ENCODE data around the gene DUSP6. TPM values are rescaled to one million over a fixed set of nuclear protein-coding genes. Genes with fewer than 3 reads are reported as not detected.

DUSP6 gene
- total RNA-seq, 1 donor from 2014 or later: 95.5 TPM

DNA sequence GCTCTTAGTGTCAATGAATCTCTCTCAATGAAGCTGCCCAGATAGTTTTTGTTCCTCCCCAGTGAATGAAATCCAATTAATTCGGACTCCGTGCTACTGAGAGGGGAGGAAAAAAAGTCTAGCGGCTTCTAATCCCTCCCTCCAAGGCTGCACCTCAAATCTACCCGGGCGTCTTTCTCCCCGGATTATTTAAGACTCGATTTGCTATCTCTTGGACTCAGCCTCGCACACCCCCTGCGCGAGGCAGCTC lies 134 bp downstream of the DUSP6 start:
- intact Hi-C loops (cut with micrococcal nuclease): loop anchor here (1.0 to 5.0 kb wide), 14 partner anchors 38 to 510 kb away; partner anchors contain the start of gene ATP2B1
- no peaks in the 10 kb centered on the region for H3K9me3 Mint-ChIP-seq
- peaks cover 48% of the 10 kb centered on the region for H3K4me1 Mint-ChIP-seq
- peaks cover 41% of the 10 kb centered on the region for H3K36me3 Mint-ChIP-seq (ENCODE audit: low read depth)
- no peaks in the 10 kb centered on the region for H3K27me3 Mint-ChIP-seq
- DNase-seq: no peak
- peak overlapping the region; percentile 98 for H3K4me3 Mint-ChIP-seq
- peak overlapping the region; percentile 93 for H3K27ac Mint-ChIP-seq

DNA sequence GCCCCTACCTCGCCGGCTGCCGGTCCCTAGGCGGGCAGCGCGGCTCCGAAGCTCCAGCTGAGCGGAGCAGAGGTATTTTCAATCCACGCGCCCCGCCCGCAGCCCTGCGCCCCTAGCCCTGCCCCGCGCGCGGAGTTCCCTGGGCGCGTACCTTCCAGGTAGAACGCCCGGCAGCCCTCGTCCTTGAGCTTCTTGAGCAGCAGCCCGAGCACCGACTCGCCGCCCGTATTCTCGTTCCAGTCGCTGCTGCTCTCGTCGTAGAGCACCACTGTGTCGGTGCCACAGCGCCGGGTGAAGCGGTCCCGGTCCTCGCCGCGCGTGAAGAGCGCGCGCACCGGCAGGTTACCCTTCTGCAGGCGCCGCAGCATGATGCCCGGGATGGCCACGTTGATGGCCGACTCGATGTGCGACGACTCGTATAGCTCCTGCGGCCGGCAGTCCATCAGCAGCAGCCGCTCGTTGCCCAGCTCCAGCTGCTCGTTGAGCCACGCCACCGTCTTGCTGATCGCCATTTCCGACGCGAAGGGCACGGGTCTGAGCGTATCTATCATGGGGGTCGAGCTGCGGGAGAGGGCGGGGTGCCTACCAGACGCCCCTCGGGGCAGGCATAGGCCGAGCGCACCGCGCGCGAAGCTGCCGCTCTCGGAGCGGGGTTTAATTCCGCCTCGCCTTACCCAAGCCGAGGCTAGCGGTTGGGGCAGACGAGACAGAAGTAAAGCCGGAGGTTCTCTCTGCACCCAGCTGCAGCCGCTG lies 636 bp downstream of the DUSP6 start:
- peak; percentile 83 for DNase-seq
- intact Hi-C loops (cut with micrococcal nuclease): loop anchor here (1.0 to 5.0 kb wide), 14 partner anchors 39 to 511 kb away; partner anchors contain the start of gene ATP2B1
- Mint-ChIP-seq H3K4me1 (peaks cover 52% of the 10 kb centered on the region), H3K27ac (peak overlapping the region; percentile 93), H3K36me3 (ENCODE audit: low read depth) (peaks cover 45% of the 10 kb centered on the region), H3K27me3 (no peaks in the 10 kb centered on the region), H3K9me3 (no peaks in the 10 kb centered on the region), H3K4me3 (peak overlapping the region; percentile 98)

DNA sequence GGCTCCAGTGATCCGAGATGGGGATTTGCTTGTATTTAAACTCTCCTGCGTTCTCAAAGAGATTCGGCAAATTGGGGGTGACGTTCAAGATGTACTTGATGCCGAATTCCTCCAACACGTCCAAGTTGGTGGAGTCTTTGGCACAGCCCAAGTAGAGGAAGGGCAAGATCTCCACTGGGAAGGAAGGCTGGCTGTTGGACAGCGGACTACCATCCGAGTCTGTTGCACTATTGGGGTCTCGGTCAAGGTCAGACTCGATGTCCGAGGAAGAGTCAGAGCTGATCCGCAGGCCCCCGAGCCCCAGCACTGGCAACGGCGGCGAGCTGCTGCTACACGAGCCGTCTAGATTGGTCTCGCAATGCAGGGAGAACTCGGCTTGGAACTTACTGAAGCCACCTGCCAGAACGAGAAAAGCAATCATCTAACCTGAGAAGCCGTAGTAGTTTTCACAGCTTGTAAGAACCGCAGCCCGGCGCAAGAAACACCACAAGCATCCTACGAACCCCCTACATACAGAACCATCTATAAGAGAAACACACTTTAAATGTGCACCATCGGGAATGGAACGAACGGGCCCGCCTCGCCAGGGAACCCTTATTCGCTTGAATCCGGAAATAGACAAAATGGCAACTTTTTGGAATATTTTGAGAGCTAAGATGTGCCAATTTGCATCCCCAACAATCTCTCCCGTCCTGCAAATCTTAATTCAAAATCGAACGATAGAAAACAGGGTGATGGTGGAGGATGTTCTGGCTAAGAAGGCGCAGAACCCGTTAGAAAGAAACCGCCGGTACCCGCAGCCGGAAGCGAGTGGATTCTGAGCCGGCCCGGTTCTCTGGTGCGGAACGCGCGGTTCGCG lies 1.4 kb downstream of the DUSP6 start:
- no peaks in the 10 kb centered on the region for H3K27me3 Mint-ChIP-seq
- DNase-seq: peak; percentile 80
- H3K9me3 Mint-ChIP-seq: no peaks in the 10 kb centered on the region
- peaks cover 50% of the 10 kb centered on the region for H3K36me3 Mint-ChIP-seq (ENCODE audit: low read depth)
- H3K4me3 Mint-ChIP-seq: peak overlapping the region; percentile 98
- peak overlapping the region; percentile 93 for H3K27ac Mint-ChIP-seq
- intact Hi-C loops (cut with micrococcal nuclease): loop anchor here (5.0 kb wide), 1 partner anchor 511 kb away; no protein-coding TSS in a partner anchor
- H3K4me1 Mint-ChIP-seq: peaks cover 57% of the 10 kb centered on the region

DNA sequence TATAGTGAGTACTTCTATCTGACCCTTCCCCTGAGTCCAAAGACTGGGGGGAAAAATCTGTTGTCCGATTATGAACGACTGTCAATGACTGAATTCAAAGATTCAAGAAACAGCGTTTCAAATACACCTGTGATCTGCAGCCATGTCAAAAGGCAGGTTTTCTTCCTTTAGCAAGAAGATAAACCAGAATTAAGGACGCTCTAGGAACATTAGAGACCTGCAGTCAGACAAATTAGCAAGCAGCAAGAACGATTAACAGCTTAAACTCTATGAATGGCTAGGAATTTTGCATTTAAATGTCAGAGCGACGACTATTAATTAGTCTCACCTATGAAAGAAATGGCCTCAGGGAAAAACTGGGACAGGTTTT lies 2.1 kb downstream of the DUSP6 start:
- Mint-ChIP-seq H3K4me1 (peaks cover 56% of the 10 kb centered on the region), H3K9me3 (no peaks in the 10 kb centered on the region), H3K36me3 (ENCODE audit: low read depth) (peaks cover 50% of the 10 kb centered on the region), H3K27ac (peak overlapping the region; percentile 93), H3K4me3 (peak overlapping the region; percentile 98), H3K27me3 (no peaks in the 10 kb centered on the region)
- intact Hi-C loops (cut with micrococcal nuclease): loop anchor here (5.0 kb wide), 1 partner anchor 512 kb away; no protein-coding TSS in a partner anchor
- no peak for DNase-seq

DNA sequence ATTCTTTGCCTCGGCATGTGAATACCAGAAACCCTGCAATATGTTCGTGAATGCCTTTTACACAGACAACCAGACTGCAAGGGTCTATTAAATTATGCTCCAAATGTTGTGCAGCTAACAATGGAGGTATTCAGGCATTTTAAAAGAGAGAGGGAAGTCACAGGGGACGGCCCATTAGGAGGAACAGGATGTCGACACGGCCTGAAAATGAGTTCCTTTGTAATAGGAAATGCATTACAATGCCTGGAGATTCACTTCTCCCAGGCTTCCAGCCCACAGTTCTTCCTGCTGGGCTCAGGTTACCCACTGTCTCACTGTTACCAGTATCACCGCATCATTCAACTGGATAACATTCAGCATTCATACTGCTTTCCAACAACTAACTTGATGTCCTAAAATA lies 2.5 kb downstream of the DUSP6 start:
- H3K4me1 Mint-ChIP-seq: peaks cover 53% of the 10 kb centered on the region

DNA sequence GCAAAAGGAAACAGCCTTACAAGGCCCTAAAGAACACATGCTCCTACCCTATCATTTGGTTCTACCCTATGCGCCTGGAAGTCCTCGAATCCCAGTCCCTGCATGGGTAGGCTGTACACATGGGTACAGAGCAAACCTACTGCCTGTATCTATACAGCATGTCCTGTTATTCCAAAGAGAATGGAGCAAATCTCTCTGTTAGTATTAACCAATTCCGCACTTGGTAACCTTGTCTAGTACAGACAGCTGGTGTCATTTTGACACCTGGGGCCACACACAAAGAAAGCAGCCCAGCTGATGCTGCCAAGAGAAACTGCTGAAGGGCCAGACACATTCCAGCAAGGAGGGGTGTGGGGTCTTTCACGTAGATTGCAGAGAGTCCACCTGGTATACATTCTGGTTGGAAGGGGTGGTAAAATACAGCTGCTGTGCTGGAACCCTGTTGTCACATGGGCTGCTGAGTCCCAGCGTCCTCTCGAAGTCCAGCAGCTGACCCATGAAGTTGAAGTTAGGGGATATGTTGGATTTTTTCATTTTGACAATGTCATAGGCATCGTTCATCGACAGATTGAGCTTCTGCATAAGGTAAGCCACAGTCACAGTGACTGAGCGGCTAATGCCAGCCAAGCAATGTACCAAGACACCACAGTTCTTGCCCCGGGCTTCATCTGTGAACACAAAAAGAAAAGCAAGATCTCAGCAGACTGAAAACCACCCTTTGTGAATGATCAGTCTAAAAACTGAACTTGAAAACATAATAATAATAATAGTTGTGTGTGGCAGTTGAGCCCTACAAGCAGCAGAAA lies 3.2 kb downstream of the DUSP6 start:
- DNase-seq: no peak
- Mint-ChIP-seq H3K4me3 (peak overlapping the region; percentile 98), H3K36me3 (ENCODE audit: low read depth) (peaks cover 54% of the 10 kb centered on the region), H3K4me1 (peaks cover 51% of the 10 kb centered on the region), H3K27ac (peak overlapping the region; percentile 86), H3K27me3 (no peaks in the 10 kb centered on the region), H3K9me3 (no peaks in the 10 kb centered on the region)
- intact Hi-C loops (cut with micrococcal nuclease): no loop called here

More for the DNA sequence above, 2.5 kb downstream of the DUSP6 start:
- H3K4me3 Mint-ChIP-seq: peak overlapping the region; percentile 98
- no peaks in the 10 kb centered on the region for H3K27me3 Mint-ChIP-seq
- peaks cover 51% of the 10 kb centered on the region for H3K36me3 Mint-ChIP-seq (ENCODE audit: low read depth)
- peak overlapping the region; percentile 93 for H3K27ac Mint-ChIP-seq
- intact Hi-C loops (cut with micrococcal nuclease): loop anchor here (5.0 kb wide), 1 partner anchor 512 kb away; no protein-coding TSS in a partner anchor
- DNase-seq: peak; percentile 70
- H3K9me3 Mint-ChIP-seq: no peaks in the 10 kb centered on the region

DNA sequence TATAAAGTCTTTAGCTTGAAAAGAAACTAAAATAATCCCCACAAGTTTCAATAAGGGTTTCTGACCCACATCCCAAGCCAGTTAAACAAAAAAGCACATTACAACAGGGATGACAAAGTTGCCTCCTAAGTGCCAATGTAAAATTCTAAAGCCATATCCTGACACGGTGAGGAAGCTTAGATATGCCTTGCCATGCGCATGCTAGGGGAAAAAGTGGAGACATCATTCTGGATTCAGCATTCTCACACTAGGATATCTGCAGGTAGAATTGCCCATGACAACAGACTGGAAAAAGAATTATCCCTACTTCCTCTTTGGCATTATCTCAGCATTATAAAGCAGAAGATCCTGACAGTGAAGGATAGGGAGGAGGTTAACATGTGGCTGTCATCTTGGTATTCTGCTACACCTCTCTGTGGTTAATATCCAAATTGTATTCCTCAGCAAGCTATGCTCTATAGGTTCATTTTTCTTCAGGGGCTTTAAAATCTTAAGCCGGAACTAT lies 4.9 kb downstream of the DUSP6 start:
- no peak for DNase-seq
- H3K4me1 Mint-ChIP-seq: peaks cover 50% of the 10 kb centered on the region
- no peaks in the 10 kb centered on the region for H3K27me3 Mint-ChIP-seq
- H3K27ac Mint-ChIP-seq: peak overlapping the region; percentile 59
- no peaks in the 10 kb centered on the region for H3K9me3 Mint-ChIP-seq
- H3K4me3 Mint-ChIP-seq: peak overlapping the region; percentile 98
- intact Hi-C loops (cut with micrococcal nuclease): no loop called here
- peaks cover 60% of the 10 kb centered on the region for H3K36me3 Mint-ChIP-seq (ENCODE audit: low read depth)

DNA sequence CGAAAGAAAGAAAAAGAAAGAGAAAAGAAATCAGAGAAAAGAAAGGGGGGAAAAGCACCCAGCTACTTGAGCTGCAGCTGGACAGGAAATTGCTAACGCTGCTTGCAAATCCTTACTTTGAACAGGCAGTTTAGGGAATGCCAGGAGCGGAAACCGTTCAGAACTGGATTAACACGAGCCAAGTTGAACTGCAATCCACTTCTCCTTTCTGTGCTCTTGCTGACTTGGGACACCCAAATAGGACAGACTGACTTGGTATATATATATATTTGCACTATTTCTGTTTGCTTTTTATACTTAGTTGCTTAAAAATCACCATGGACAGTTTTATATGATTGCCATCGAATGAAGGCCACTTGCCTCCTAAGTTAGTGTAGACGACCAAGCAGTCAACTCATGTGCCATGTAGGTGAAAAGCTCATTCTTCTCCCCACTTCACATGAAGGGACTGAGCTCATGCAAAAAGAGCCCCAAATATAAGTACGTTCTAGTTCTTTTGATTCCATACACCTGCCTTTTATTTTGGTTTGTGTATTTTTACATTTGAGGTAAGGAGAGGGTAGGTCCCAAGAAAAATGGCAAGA lies 5.5 kb downstream of the DUSP6 start:
- H3K36me3 Mint-ChIP-seq (ENCODE audit: low read depth): peaks cover 60% of the 10 kb centered on the region
- intact Hi-C loops (cut with micrococcal nuclease): loop anchor here (1.0 kb wide), 1 partner anchor 121 kb away; no protein-coding TSS in a partner anchor
- no peak for DNase-seq
- no peaks in the 10 kb centered on the region for H3K9me3 Mint-ChIP-seq
- H3K4me1 Mint-ChIP-seq: peaks cover 49% of the 10 kb centered on the region
- no peaks in the 10 kb centered on the region for H3K27me3 Mint-ChIP-seq
- H3K27ac Mint-ChIP-seq: peak overlapping the region; percentile 90
- peak overlapping the region; percentile 98 for H3K4me3 Mint-ChIP-seq

DNA sequence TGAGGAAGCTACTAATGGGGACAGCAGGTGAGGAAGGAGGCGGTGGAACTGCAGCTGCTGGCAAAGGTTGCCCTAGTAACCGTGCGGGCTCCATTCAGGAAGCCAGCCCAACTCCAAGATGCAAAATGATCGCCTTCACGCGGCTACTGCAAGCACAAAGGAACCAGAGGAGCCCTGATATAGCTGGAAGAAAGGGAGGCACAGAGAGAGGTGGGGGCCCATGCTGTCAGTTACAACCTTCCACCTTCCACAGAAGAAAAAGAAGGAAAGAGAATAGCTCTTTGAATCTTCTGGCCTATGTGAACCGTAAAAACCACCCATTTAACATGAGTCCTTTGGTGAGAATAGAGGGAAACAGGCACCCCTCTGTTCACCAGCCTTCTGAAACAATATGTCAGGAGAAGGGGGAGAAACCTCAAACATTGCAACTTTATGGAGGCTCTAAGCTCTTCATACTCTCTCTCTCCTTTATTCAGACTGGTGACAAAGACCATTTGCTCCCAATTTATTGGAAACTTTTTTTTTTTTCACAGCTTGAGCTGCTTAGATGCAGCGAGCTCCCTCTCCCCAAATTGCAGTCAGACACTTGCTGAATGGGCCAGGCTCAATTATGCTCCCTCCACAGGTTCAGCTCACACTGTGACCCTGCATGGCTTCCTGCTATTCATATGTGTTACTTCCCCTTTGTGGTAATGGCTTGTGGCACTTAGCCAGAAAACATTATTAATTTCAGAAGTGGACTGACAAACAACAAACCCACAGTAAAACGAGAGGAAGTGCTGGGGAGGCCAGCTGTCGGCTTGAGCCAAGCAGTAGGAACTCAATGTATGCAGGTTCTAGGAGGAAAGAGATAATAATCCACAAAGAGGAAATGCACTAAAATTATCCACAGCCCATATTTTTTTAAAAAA lies 6.2 kb downstream of the DUSP6 start:
- Mint-ChIP-seq H3K4me3 (peak overlapping the region; percentile 98), H3K9me3 (no peaks in the 10 kb centered on the region), H3K27me3 (no peaks in the 10 kb centered on the region), H3K4me1 (peaks cover 56% of the 10 kb centered on the region), H3K27ac (peak overlapping the region; percentile 90), H3K36me3 (ENCODE audit: low read depth) (peaks cover 58% of the 10 kb centered on the region)
- DNase-seq: peak; percentile 83
- intact Hi-C loops (cut with micrococcal nuclease): loop anchor here (1.0 kb wide), 2 partner anchors 12 to 120 kb away; no protein-coding TSS in a partner anchor

DNA sequence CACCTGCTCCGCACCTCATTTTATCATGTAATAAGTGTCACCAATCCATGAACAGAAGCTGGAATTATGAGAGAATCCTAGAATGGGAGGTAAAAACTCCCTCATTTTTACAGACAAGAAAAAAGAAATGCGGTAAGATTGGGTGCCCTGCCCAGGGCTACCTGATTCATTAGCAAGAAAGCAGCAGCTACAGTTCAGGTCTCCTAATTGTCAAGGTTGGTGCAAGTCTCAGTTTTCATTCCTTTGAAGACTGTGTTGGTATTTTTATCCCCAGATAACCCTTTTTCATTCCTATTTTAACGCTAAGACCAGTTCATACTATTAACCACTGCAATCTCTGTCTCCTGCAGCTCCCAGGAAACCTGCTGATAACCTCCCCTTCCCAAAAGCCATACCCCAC lies 6.9 kb downstream of the DUSP6 start:
- no peak overlapping the region for H3K27ac Mint-ChIP-seq
- intact Hi-C loops (cut with micrococcal nuclease): loop anchor here (1.0 kb wide), 1 partner anchor 11 kb away; no protein-coding TSS in a partner anchor
- H3K4me1 Mint-ChIP-seq: peaks cover 54% of the 10 kb centered on the region
- H3K4me3 Mint-ChIP-seq: peak overlapping the region; percentile 98
- no peaks in the 10 kb centered on the region for H3K27me3 Mint-ChIP-seq
- H3K36me3 Mint-ChIP-seq (ENCODE audit: low read depth): peaks cover 51% of the 10 kb centered on the region
- H3K9me3 Mint-ChIP-seq: no peaks in the 10 kb centered on the region
- no peak for DNase-seq

DNA sequence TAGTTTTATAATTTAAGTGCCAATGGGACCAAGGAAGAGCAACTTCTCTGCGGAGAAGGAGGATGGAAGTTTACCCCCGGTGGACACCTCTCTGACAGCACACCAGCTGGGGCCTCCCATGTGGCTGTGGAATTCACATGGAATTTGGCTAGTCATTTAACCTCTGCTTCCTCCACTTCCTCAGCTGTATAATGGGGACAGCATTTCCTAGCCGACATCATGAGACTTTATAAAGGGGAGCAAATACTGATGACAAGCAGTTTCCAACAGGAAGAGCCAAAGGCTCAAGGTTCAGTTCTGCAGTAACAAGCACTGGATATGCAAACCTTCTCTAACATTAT lies 7.5 kb downstream of the DUSP6 start:
- intact Hi-C loops (cut with micrococcal nuclease): loop anchor here (1.0 kb wide), 1 partner anchor 11 kb away; no protein-coding TSS in a partner anchor
- no peak for DNase-seq
- Mint-ChIP-seq H3K4me1 (peaks cover 54% of the 10 kb centered on the region), H3K4me3 (no peak overlapping the region), H3K27ac (peak overlapping the region; percentile 47), H3K36me3 (ENCODE audit: low read depth) (peaks cover 46% of the 10 kb centered on the region), H3K27me3 (no peaks in the 10 kb centered on the region), H3K9me3 (no peaks in the 10 kb centered on the region)

All from activated CD4-positive, alpha-beta T cell treated with anti-CD3 and anti-CD28 coated beads, Interleukin-2, amount 10 ng/mL, durations not matched to agents 24 days and 14 days (primary cell).